Tibial nerve (tissue), 4 donors: ENCODE results near the gene HEATR1. TPM values are rescaled to one million over a fixed set of nuclear protein-coding genes. Genes with fewer than 3 reads are reported as not detected.

Experiments
- DNase-seq, 2 donors: peaks; one replicate each; pipeline ENCODE4 v3.0.0-alpha.2; 2019; ENCODE audit warnings: low spot score in 2 of 2
- H3K27ac ChIP-seq, 4 donors: fragments of 200-600 bp; sonication (generic) in 3 of 4; one replicate each; pipeline ENCODE4 v1.5.1; 2017 to 2019; ENCODE audit warnings: mild to moderate bottlenecking in 1 of 4
- H3K27me3 ChIP-seq, 2 donors: fragments of 200-600 bp; sonication (generic) in 1 of 2; one replicate each; pipeline versions ENCODE4 v1.5.1 to v1.6.0; 2017 to 2019
- H3K36me3 ChIP-seq, 3 donors: fragments of 200-600 bp; sonication (generic); one replicate each; pipeline ENCODE4 v1.5.1; 2018 to 2019
- H3K4me1 ChIP-seq, 4 donors: fragments of 200-600 bp; sonication (generic) in 3 of 4; one replicate each; pipeline ENCODE4 v1.5.1; 2017 to 2019
- H3K4me3 ChIP-seq, 4 donors: fragments of 200-600 bp; sonication (generic) in 3 of 4; one replicate each; pipeline ENCODE4 v1.5.1; 2017 to 2019; ENCODE audit warnings: mild to moderate bottlenecking in 1 of 4, moderate library complexity in 1 of 4
- H3K9me3 ChIP-seq, 4 donors: fragments of 200-600 bp; sonication (generic) in 3 of 4; one replicate each; pipeline ENCODE4 v1.5.1; 2017 to 2019
- CTCF ChIP-seq, 5 experiments: fragments of 200-600 bp in 3 of 5; fragments of 450-650 bp in 2 of 5; sonication (generic) in 3 of 5; IDR thresholded peaks; one replicate each; pipeline ENCODE4 v1.5.1; 2016 to 2019; ENCODE audit warnings: antibody characterized with exemption in 5 of 5, mild to moderate bottlenecking in 3 of 5, moderate library complexity in 2 of 5
- EP300 ChIP-seq, 2 donors: sonication (generic); formaldehyde crosslinking; IDR thresholded peaks; one replicate each; pipeline ENCODE4 v1.6.1; 2017; ENCODE audit warnings: antibody characterized with exemption in 2 of 2, mild to moderate bottlenecking in 1 of 2
- POLR2A ChIP-seq, 2 donors: fragments of 450-650 bp; IDR thresholded peaks; one replicate each; pipeline ENCODE4 v1.6.1; 2017; ENCODE audit warnings: antibody characterized with exemption in 2 of 2, mild to moderate bottlenecking in 2 of 2, moderate library complexity in 2 of 2
- WGBS, 2 donors: methylation state at CpG; one replicate each; pipeline ENCODE4 v1.1.5; 2018; 5-methylcytosine and 5-hydroxymethylcytosine counted together
- total RNA-seq, 4 donors: library from RNA; depleted of rRNA; stranded (reverse); fragments of >200 nt; gene quantifications; one replicate each; pipeline ENCODE4 v1.1.0, GENCODE V29; 2016

HEATR1 gene
- total RNA-seq, 4 donors from 2014 or later = 17.0 to 32.4 (median 19.4) TPM

- Histone ChIP-seq H3K4me1 (no peaks in the 10 kb centered on the region), H3K36me3 (no peaks in the 10 kb centered on the region), H3K4me3 (no peak overlapping the region), H3K9me3 (no peaks in the 10 kb centered on the region), H3K27ac (no peak overlapping the region), H3K27me3 (no peaks in the 10 kb centered on the region)
- WGBS, 2 donors = 90 to 92% methylated on average over 13 of the region's 13 CpGs
- no peak for DNase-seq
- TF ChIP-seq POLR2A (IDR thresholded peaks at IDR 0.05) (no peak), EP300 (IDR thresholded peaks at IDR 0.05) (no peak), CTCF (IDR thresholded peaks at IDR 0.05) (no peak)
Observed at GRCh38 chr1:236638945-236639344, 34.6 kb upstream of the HEATR1 start.

GRCh38 chr1:236636017-236636416 is 31.7 kb upstream of the HEATR1 start:
- H3K36me3 ChIP-seq = no peaks in the 10 kb centered on the region
- 85 to 86% methylated on average over 7 of the region's 7 CpGs for WGBS, 2 donors
- no peak overlapping the region for H3K27ac ChIP-seq
- TF ChIP-seq EP300 (IDR thresholded peaks at IDR 0.05) (no peak), POLR2A (IDR thresholded peaks at IDR 0.05) (no peak), CTCF (IDR thresholded peaks at IDR 0.05) (no peak)
- H3K4me1 ChIP-seq = no peaks in the 10 kb centered on the region
- no peak overlapping the region for H3K4me3 ChIP-seq
- DNase-seq = no peak
- H3K27me3 ChIP-seq = no peaks in the 10 kb centered on the region
- peaks cover 0 to 5% (median 0%) of the 10 kb centered on the region in 4 donors for H3K9me3 ChIP-seq

- no peaks in the 10 kb centered on the region for H3K4me1 ChIP-seq
- TF ChIP-seq EP300 (IDR thresholded peaks at IDR 0.05) = no peak
- TF ChIP-seq CTCF (IDR thresholded peaks at IDR 0.05) = no peak
- no peak for TF ChIP-seq POLR2A (IDR thresholded peaks at IDR 0.05)
- H3K4me3 ChIP-seq = no peak overlapping the region
- WGBS, 2 donors = 49 to 61% methylated on average over 2 of the region's 2 CpGs
- H3K9me3 ChIP-seq = peaks cover 0 to 5% (median under 1%) of the 10 kb centered on the region in 4 donors
- H3K27me3 ChIP-seq = no peaks in the 10 kb centered on the region
- DNase-seq = no peak
- no peaks in the 10 kb centered on the region for H3K36me3 ChIP-seq
- no peak overlapping the region for H3K27ac ChIP-seq
Observed at GRCh38 chr1:236627727-236628408, 23.6 kb upstream of the HEATR1 start.

GRCh38 chr1:236623371-236624166 is 19.3 kb upstream of the HEATR1 start:
- DNase-seq = no peak
- TF ChIP-seq EP300 (IDR thresholded peaks at IDR 0.05) = no peak
- no peak for TF ChIP-seq POLR2A (IDR thresholded peaks at IDR 0.05)
- TF ChIP-seq CTCF (IDR thresholded peaks at IDR 0.05) = no peak
- H3K27ac ChIP-seq = no peak overlapping the region
- no peaks in the 10 kb centered on the region for H3K4me1 ChIP-seq
- H3K9me3 ChIP-seq = peaks cover 0 to 16% (median 3%) of the 10 kb centered on the region in 4 donors
- H3K36me3 ChIP-seq = no peaks in the 10 kb centered on the region
- H3K27me3 ChIP-seq = no peaks in the 10 kb centered on the region
- 54 to 65% methylated on average over 4 of the region's 4 CpGs for WGBS, 2 donors
- no peak overlapping the region for H3K4me3 ChIP-seq

- Histone ChIP-seq H3K36me3 (no peaks in the 10 kb centered on the region), H3K27ac (no peak overlapping the region), H3K27me3 (no peaks in the 10 kb centered on the region), H3K4me1 (no peaks in the 10 kb centered on the region), H3K9me3 (peaks cover 0 to 16% (median 3%) of the 10 kb centered on the region in 4 donors), H3K4me3 (no peak overlapping the region)
- TF ChIP-seq POLR2A (IDR thresholded peaks at IDR 0.05) (no peak), CTCF (IDR thresholded peaks at IDR 0.05) (no peak), EP300 (IDR thresholded peaks at IDR 0.05) (no peak)
- no peak for DNase-seq
- WGBS, 2 donors = 39 to 54% methylated on average over 3 of the region's 3 CpGs
Observed at GRCh38 chr1:236622407-236622806, 18.1 kb upstream of the HEATR1 start.
